ENCODE results near the gene SND1. TPM values are rescaled to one million over a fixed set of nuclear protein-coding genes. Genes with fewer than 3 reads are reported as not detected.

The SND1 gene
- total and polyA plus RNA-seq, 10 of the 15 experiments (the other 5 are each of a cell fraction or from before 2014, with no cell fraction given), result 52.4 to 270 (median 146) TPM

DNA sequence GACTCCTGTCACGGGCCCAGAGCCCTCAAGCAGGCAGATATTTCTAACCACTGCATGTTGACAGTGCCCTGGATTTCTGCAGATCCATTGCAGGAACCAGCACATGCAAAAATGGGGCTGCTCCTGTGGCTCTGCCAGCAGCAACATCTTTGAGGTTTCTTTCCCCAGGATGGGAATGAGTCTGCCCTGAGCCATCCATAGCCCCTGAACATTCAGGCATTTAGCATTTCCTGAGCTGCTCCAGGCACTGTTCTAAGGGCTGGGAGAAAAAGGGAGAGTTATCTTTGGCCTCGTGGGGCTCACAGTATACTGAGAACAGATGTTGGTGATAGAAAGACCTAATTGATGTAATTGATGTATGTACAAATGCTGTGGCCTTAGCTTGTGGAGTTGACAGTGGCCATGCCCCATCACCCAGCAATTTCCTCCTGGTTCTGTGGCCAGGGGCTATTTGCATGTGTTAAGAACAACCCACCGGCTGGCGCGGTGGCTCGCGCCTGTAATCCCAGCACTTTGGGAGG, 445.3 kb downstream of the SND1 start:
- CTCF ChIA-PET, result interaction anchor here (1.8 kb wide), 1 partner anchor 38 kb away, joined by 7 read pairs; no protein-coding TSS in a partner anchor
- Histone ChIP-seq H3K79me2 (ENCODE audit: control insufficient read depth, insufficient read depth, low read length) (no peaks in the 10 kb centered on the region), H3K27ac (ENCODE audit: control insufficient read depth, insufficient read depth) (no peak overlapping the region), H3K9me3 (replicated peaks; ENCODE audit: control insufficient read depth, insufficient read depth, low read length) (no peaks in the 10 kb centered on the region), H3K27me3 (replicated peaks in 1 of 2; ENCODE audit: control insufficient read depth in 2 of 2, insufficient read depth in 2 of 2, low read length in 1 of 2) (no peaks in the 10 kb centered on the region), H2AFZ (ENCODE audit: control insufficient read depth, low read depth, low read length) (no peak overlapping the region), H3K4me3 (no peak overlapping the region), H3K4me2 (ENCODE audit: control insufficient read depth, insufficient read depth) (no peak overlapping the region), H3K4me1 (ENCODE audit: control insufficient read depth, insufficient read depth, low read length) (no peaks in the 10 kb centered on the region), H3K36me3 (ENCODE audit: control insufficient read depth in 2 of 2, insufficient read depth in 2 of 2, low read length in 1 of 2) (peaks cover 7 to 13% of the 10 kb centered on the region in 2 experiments), H4K20me1 (ENCODE audit: control insufficient read depth, insufficient read depth) (no peaks in the 10 kb centered on the region), H3K9ac (ENCODE audit: control insufficient read depth, insufficient read depth, low read length) (no peak overlapping the region)
- POLR2A ChIA-PET, result no interaction called here
- SMC1A ChIA-PET (ENCODE audit: uncharacterized antibody, unreplicated experiment), result interaction anchor here (1.7 kb wide), 1 partner anchor 12 kb away, joined by 5 read pairs; no protein-coding TSS in a partner anchor
- no peak for FAIRE-seq
- no peak for DNase-seq (ENCODE audit: low read depth, low spot score)
- WGBS (ENCODE audit: insufficient coverage, insufficient replicate concordance, low lambda C conversion rate, missing lambda C conversion rate), result over 99% methylated on average over 7 of the region's 7 CpGs
- intact Hi-C loops (cut with micrococcal nuclease; ENCODE audit: unreplicated experiment), result no loop called here
- BruUV-seq (replicated peaks), result no TSS peak
- RAD21 ChIA-PET (ENCODE audit: unreplicated experiment), result no interaction called here
- in situ Hi-C loops (cut with MboI), result no loop called here
- no peak for ATAC-seq
- TF ChIP-seq SP1 (IDR thresholded peaks at IDR 0.05; ENCODE audit: low read depth, low read length), result no peak
- TF ChIP-seq BCL11A (IDR thresholded peaks at IDR 0.05; ENCODE audit: low read depth, low read length), result no peak
- no peak for TF ChIP-seq ZNF217 (IDR thresholded peaks at IDR 0.05)
- no peak for TF ChIP-seq SMC3 (IDR thresholded peaks at IDR 0.05; ENCODE audit: borderline replicate concordance, low read length)
- TF ChIP-seq CREM (IDR thresholded peaks at IDR 0.05; ENCODE audit: low read depth), result no peak
- TF ChIP-seq CREB1 (IDR thresholded peaks at IDR 0.05; ENCODE audit: low read depth), result no peak
- no peak for TF ChIP-seq SREBF2 (IDR thresholded peaks at IDR 0.05; ENCODE audit: low read length)
- TF ChIP-seq CBFB (IDR thresholded peaks at IDR 0.05; ENCODE audit: low read depth), result no peak
- TF ChIP-seq, protein P1, sequence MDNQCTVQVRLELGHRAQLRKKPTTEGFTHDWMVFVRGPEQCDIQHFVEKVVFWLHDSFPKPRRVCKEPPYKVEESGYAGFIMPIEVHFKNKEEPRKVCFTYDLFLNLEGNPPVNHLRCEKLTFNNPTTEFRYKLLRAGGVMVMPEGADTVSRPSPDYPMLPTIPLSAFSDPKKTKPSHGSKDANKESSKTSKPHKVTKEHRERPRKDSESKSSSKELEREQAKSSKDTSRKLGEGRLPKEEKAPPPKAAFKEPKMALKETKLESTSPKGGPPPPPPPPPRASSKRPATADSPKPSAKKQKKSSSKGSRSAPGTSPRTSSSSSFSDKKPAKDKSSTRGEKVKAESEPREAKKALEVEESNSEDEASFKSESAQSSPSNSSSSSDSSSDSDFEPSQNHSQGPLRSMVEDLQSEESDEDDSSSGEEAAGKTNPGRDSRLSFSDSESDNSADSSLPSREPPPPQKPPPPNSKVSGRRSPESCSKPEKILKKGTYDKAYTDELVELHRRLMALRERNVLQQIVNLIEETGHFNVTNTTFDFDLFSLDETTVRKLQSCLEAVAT (IDR thresholded peaks at IDR 0.05), result no peak
- TF ChIP-seq ETV6 (conservative IDR thresholded peaks at IDR 0.05 in 1 of 2, IDR thresholded peaks at IDR 0.05 in 1 of 2; ENCODE audit: borderline replicate concordance in 1 of 2, low read depth in 1 of 2), result no peak
- TF ChIP-seq HDGF (IDR thresholded peaks at IDR 0.05), result no peak

Measured in GM12878 (cell line).